H1 (cell line): ENCODE results near the gene C19orf67. TPM values are rescaled to one million over a fixed set of nuclear protein-coding genes. Genes with fewer than 3 reads are reported as not detected.

Source experiments
- CTCF ChIA-PET: fragments of 300-600 bp; sonication (Branson Sonifier 250); formaldehyde crosslinking; loops from one replicate; lab custom pipeline; 2021; ENCODE audit not compliant: partially characterized antibody; lab: Charles Lee
- POLR2A ChIA-PET: fragments of 300-600 bp; sonication (Branson Sonifier 250); formaldehyde crosslinking; loops from one replicate; lab custom pipeline; 2021; ENCODE audit warnings: inconsistent platforms; ENCODE audit not compliant: partially characterized antibody; lab: Charles Lee
- DNase-seq, 2 experiments: peaks; one replicate each; pipeline versions ENCODE4 v3.0.0 to v3.0.0-alpha.2; 2010 to 2022; ENCODE audit warnings: low spot score in 2 of 2, low read depth in 1 of 2, mixed read lengths in 1 of 2
- FAIRE-seq: peaks from 2 replicates; lab custom pipeline; 2011; peaks lifted over from hg19 to GRCh38; lab: Jason Lieb, UNC
- H2AFZ ChIP-seq: 2 replicates; pipeline ENCODE4 v1.8.1; 2012; ENCODE audit warnings: low read length, inconsistent platforms
- H2AK5ac ChIP-seq: 2 replicates; pipeline ENCODE4 v1.6.1; 2013; ENCODE audit warnings: low read depth, low read length
- H2BK120ac ChIP-seq: replicated peaks from 2 replicates; pipeline ENCODE3; 2013; ENCODE audit warnings: low read depth, low read length, inconsistent platforms
- H2BK12ac ChIP-seq: 2 replicates; pipeline ENCODE4 v1.6.1; 2013; ENCODE audit warnings: low read depth, low read length
- H2BK15ac ChIP-seq: 2 replicates; pipeline ENCODE4 v1.6.1; 2013; ENCODE audit warnings: low read length
- H2BK20ac ChIP-seq: 2 replicates; pipeline ENCODE4 v1.6.1; 2013; ENCODE audit warnings: low read length
- H2BK5ac ChIP-seq: 2 replicates; pipeline ENCODE4 v1.6.1; 2013; ENCODE audit warnings: low read depth, low read length
- H3K14ac ChIP-seq: 2 replicates; pipeline ENCODE4 v1.6.1; 2013; ENCODE audit warnings: inconsistent platforms; ENCODE audit not compliant: insufficient read length
- H3K18ac ChIP-seq: 2 replicates; pipeline ENCODE4 v1.6.1; 2013; ENCODE audit warnings: low read length; ENCODE audit errors: extremely low read depth
- H3K23ac ChIP-seq: 2 replicates; pipeline ENCODE4 v1.6.1; 2013; ENCODE audit warnings: inconsistent platforms; ENCODE audit not compliant: insufficient read length
- H3K23me2 ChIP-seq: 2 replicates; pipeline ENCODE4 v1.6.1; 2013; ENCODE audit warnings: low read depth, low read length
- H3K27ac ChIP-seq: 2 replicates; pipeline ENCODE4 v1.6.1; 2011; ENCODE audit warnings: low read depth, low read length, inconsistent platforms
- H3K27me3 ChIP-seq, 4 experiments: replicated peaks in 1 of 4; 1 replicate in 1 of 4; 2 replicates in 3 of 4; pipeline versions ENCODE4 v1.6.1 to v1.8.1; 2011 to 2013; ENCODE audit warnings: low read length in 3 of 4, mild to moderate bottlenecking in 3 of 4, inconsistent platforms in 2 of 4, mixed read lengths in 2 of 4, moderate library complexity in 1 of 4; ENCODE audit not compliant: control insufficient read depth in 3 of 4, insufficient read depth in 3 of 4; ENCODE audit errors: extremely low read depth in 1 of 4
- H3K36me3 ChIP-seq, 4 experiments: 2 replicates each; pipeline versions ENCODE4 v1.6.1 to v1.8.1; 2011 to 2013; ENCODE audit warnings: mild to moderate bottlenecking in 4 of 4, low read length in 3 of 4, moderate library complexity in 2 of 4, control low read depth in 1 of 4, inconsistent platforms in 1 of 4; ENCODE audit not compliant: insufficient read depth in 4 of 4, control insufficient read depth in 2 of 4
- H3K4ac ChIP-seq: replicated peaks from 2 replicates; pipeline ENCODE3; 2013; ENCODE audit warnings: low read length, low read depth, mixed read lengths, inconsistent platforms; ENCODE audit not compliant: insufficient read length
- H3K4me1 ChIP-seq, 4 experiments: replicated peaks in 1 of 4; 1 replicate in 1 of 4; 2 replicates in 3 of 4; pipeline versions ENCODE4 v1.6.1 to v1.8.1; 2011 to 2013; ENCODE audit warnings: low read length in 3 of 4, inconsistent platforms in 2 of 4, mixed read lengths in 1 of 4; ENCODE audit not compliant: insufficient read depth in 4 of 4, control insufficient read depth in 3 of 4
- H3K4me2 ChIP-seq, 2 experiments: 2 replicates each; pipeline versions ENCODE4 v1.6.1 to v1.8.1; 2011 to 2013; ENCODE audit warnings: low read depth in 2 of 2, low read length in 2 of 2, control low read depth in 1 of 2, inconsistent platforms in 1 of 2, mild to moderate bottlenecking in 1 of 2; ENCODE audit not compliant: insufficient read depth in 1 of 2
- H3K4me3 ChIP-seq, 4 experiments: fragments of 200-600, 300-600 bp in 1 of 4; sonication (generic), shearing (Covaris generic), sonication (Bioruptor Twin) in 1 of 4; 2 replicates each; pipeline versions ENCODE4 v1.5.1 to v1.8.1; 2011 to 2016; ENCODE audit warnings: low read length in 4 of 4, low read depth in 3 of 4, control low read depth in 2 of 4, inconsistent platforms in 2 of 4, mild to moderate bottlenecking in 2 of 4, mixed read lengths in 1 of 4, moderate library complexity in 1 of 4; ENCODE audit not compliant: insufficient read depth in 2 of 4; ENCODE audit errors: extremely low read depth in 1 of 4
- H3K56ac ChIP-seq: replicated peaks from 2 replicates; pipeline ENCODE3; 2013; ENCODE audit warnings: low read depth, mild to moderate bottlenecking, mixed read lengths, low read length, inconsistent platforms; ENCODE audit not compliant: insufficient read length
- H3K79me1 ChIP-seq: 2 replicates; pipeline ENCODE4 v1.6.1; 2013; ENCODE audit warnings: low read depth, low read length, control low read depth
- H3K79me2 ChIP-seq, 2 experiments: 2 replicates each; pipeline versions ENCODE4 v1.6.1 to v1.8.1; 2012 to 2013; ENCODE audit warnings: low read length in 2 of 2, mild to moderate bottlenecking in 2 of 2, inconsistent platforms in 1 of 2; ENCODE audit not compliant: insufficient read depth in 2 of 2, control insufficient read depth in 1 of 2
- H3K9ac ChIP-seq, 4 experiments: replicated peaks in 1 of 4; 1 replicate in 1 of 4; 2 replicates in 3 of 4; pipeline versions ENCODE4 v1.6.1 to v1.8.1; 2011 to 2013; ENCODE audit warnings: low read depth in 3 of 4, low read length in 3 of 4, control low read depth in 2 of 4, mild to moderate bottlenecking in 2 of 4, moderate library complexity in 2 of 4, inconsistent platforms in 1 of 4; ENCODE audit errors: extremely low read depth in 1 of 4
- H3K9me3 ChIP-seq, 2 experiments: 2 replicates each; pipeline versions ENCODE4 v1.6.1 to v1.8.1; 2012 to 2013; ENCODE audit warnings: mild to moderate bottlenecking in 2 of 2, moderate library complexity in 2 of 2, control low read depth in 1 of 2, inconsistent platforms in 1 of 2, low read depth in 1 of 2, low read length in 1 of 2, mixed read lengths in 1 of 2; ENCODE audit not compliant: insufficient read depth in 2 of 2
- H4K20me1 ChIP-seq, 2 experiments: replicated peaks in 1 of 2; 2 replicates each; pipeline versions ENCODE3 to v1.8.1; 2011 to 2013; ENCODE audit warnings: inconsistent platforms in 2 of 2, low read length in 2 of 2, mild to moderate bottlenecking in 1 of 2; ENCODE audit not compliant: insufficient read depth in 2 of 2, control insufficient read depth in 1 of 2
- H4K5ac ChIP-seq: 2 replicates; pipeline ENCODE4 v1.6.1; 2013; ENCODE audit warnings: low read length, low read depth, mixed read lengths, inconsistent platforms; ENCODE audit not compliant: insufficient read length
- H4K8ac ChIP-seq: 2 replicates; pipeline ENCODE4 v1.8.0; 2013; ENCODE audit warnings: mild to moderate bottlenecking, moderate library complexity, low read length, inconsistent platforms; ENCODE audit not compliant: insufficient read depth; ENCODE audit errors: extremely low read depth
- H4K91ac ChIP-seq: replicated peaks from 2 replicates; pipeline ENCODE3; 2013; ENCODE audit warnings: low read length, mixed read lengths, inconsistent platforms; ENCODE audit not compliant: insufficient read length
- ASH2L ChIP-seq: fragments of 200-600, 300-600 bp; sonication (generic); IDR thresholded peaks from one replicate; pipeline ENCODE4 v1.7.1; 2017; ENCODE audit warnings: low read length
- BACH1 ChIP-seq: IDR thresholded peaks from 2 replicates; pipeline ENCODE4 v1.6.1; 2012; ENCODE audit warnings: low read length, improper control_type of control experiment
- CBX5 ChIP-seq: fragments of 300-800, 300-1000 bp; sonication (generic); IDR thresholded peaks from 2 replicates; pipeline ENCODE4 v1.7.1; 2016; ENCODE audit warnings: antibody characterized with exemption, low read length, low read depth
- CHD2 ChIP-seq: IDR thresholded peaks from 2 replicates; pipeline ENCODE4 v1.6.1; 2012; ENCODE audit warnings: low read length, improper control_type of control experiment
- CTCF ChIP-seq, 3 experiments: IDR thresholded peaks; 1 replicate in 2 of 3; 2 replicates in 1 of 3; pipeline versions ENCODE4 v1.5.1 to v1.6.1; 2011; ENCODE audit warnings: low read length in 3 of 3, mild to moderate bottlenecking in 3 of 3, inconsistent platforms in 2 of 3, low read depth in 1 of 3, moderate library complexity in 1 of 3; ENCODE audit not compliant: insufficient read depth in 1 of 3; ENCODE audit errors: control extremely low read depth in 1 of 3
- KDM4A ChIP-seq: IDR thresholded peaks from one replicate; pipeline ENCODE4 v1.7.1; 2012; ENCODE audit warnings: low read depth, mild to moderate bottlenecking, moderate library complexity, low read length, inconsistent platforms; ENCODE audit not compliant: severe bottlenecking
- KDM5A ChIP-seq: fragments of 200-600 bp; IDR thresholded peaks from 2 replicates; pipeline ENCODE4 v1.7.1; 2012; ENCODE audit warnings: mild to moderate bottlenecking, low read length, inconsistent platforms, mixed read lengths
- NANOG ChIP-seq: IDR thresholded peaks from 2 replicates; pipeline ENCODE4 v1.6.1; 2011; ENCODE audit warnings: low read length, low read depth, mild to moderate bottlenecking, inconsistent platforms; ENCODE audit not compliant: insufficient read depth, poor library complexity, severe bottlenecking
- RBBP5 ChIP-seq: IDR thresholded peaks from 2 replicates; pipeline ENCODE4 v1.7.1; 2012; ENCODE audit warnings: low read depth, mild to moderate bottlenecking, inconsistent platforms, low read length, moderate library complexity, borderline replicate concordance
- SP2 ChIP-seq: IDR thresholded peaks from 2 replicates; pipeline ENCODE4 v1.6.1; 2012; ENCODE audit warnings: mild to moderate bottlenecking, low read length, inconsistent platforms
- WGBS, 2 experiments: shearing (Covaris generic) in 1 of 2; methylation state at CpG; one replicate each; pipeline versions ENCODE4 v1.1.6 to v1.1.7; 2013 to 2015; ENCODE audit warnings: low lambda C conversion rate in 2 of 2, mixed read lengths in 2 of 2, inconsistent platforms in 1 of 2, low coverage in 1 of 2, missing lambda C conversion rate in 1 of 2; ENCODE audit not compliant: insufficient replicate concordance in 2 of 2, insufficient coverage in 1 of 2, insufficient read length in 1 of 2; ENCODE audit errors: extremely low coverage in 1 of 2, missing lambda C conversion rate in 1 of 2; 5-methylcytosine and 5-hydroxymethylcytosine counted together
- polyA plus RNA-seq, 7 experiments: library from polyadenylated mRNA; depleted of rRNA in 3 of 7; stranded (reverse) in 5 of 7; unstranded in 2 of 7; fragments of >200 nt in 5 of 7; fragments of 200-250 nt in 2 of 7; gene quantifications; 1 replicate in 5 of 7; 2 replicates in 1 of 7; 4 replicates in 1 of 7; pipeline versions ENCODE4 v1.2.1 to v1.2.3, GENCODE V29; 2011 to 2013; ENCODE audit warnings: missing spikeins in 2 of 7, mixed read lengths in 2 of 7
- total RNA-seq: library from RNA; stranded (reverse); fragmentation: NEBNext Ultra II Directional; extraction: Animal tissue kit (Norgen Biotek cat#: 25700); gene quantifications from 2 replicates; pipeline ENCODE4 v1.2.1, GENCODE V29; 2021

Gene C19orf67
- total and polyA plus RNA-seq, 2 of the 8 experiments (the other 6 are each of a cell fraction or from before 2014, with no cell fraction given) = 0.12 TPM; not detected in 1

- H3K56ac ChIP-seq = no peak within 1 kb of the TSS
- H3K9me3 ChIP-seq = no peaks in the 10 kb centered on the region
- H3K36me3 ChIP-seq = peaks cover 0 to 8% (median 2%) of the 10 kb centered on the region in 4 experiments; a peak in 4 of 8 replicates
- no peak within 1 kb of the TSS for H2AFZ ChIP-seq
- DNase-seq (peak; percentile 91 to 95), FAIRE-seq (no peak)
- H3K79me2 ChIP-seq = 0 out of 4 replicates have a peak, but pooled peaks cover 0 to 3% of the 10 kb centered on the region in 2 experiments
- peaks cover 8 to 26% (median 15%) of the 10 kb centered on the region in 4 experiments for H3K4me1 ChIP-seq
- H4K20me1 ChIP-seq = peaks cover 7 to 12% of the 10 kb centered on the region in 2 experiments
- no peaks in the 10 kb centered on the region; a peak in 2 of 7 replicates for H3K27me3 ChIP-seq
- ChIA-PET POLR2A (interaction anchor here (0.9 to 11.0 kb wide), 6 partner anchors 8 to 33 kb away, joined by 3 to 109 read pairs (median 3); partner anchors contain the start of gene ASF1B), CTCF (interaction anchor here (0.5 to 11.3 kb wide), 3 partner anchors 14 to 133 kb away, joined by 3 to 105 read pairs (median 3); no protein-coding TSS in a partner anchor)
- no peak within 1 kb of the TSS for H3K4ac ChIP-seq
- no peak within 1 kb of the TSS for H2BK15ac ChIP-seq
- peak within 1 kb of the TSS; percentile 88 for H4K91ac ChIP-seq
- peaks cover 8% of the 10 kb centered on the region for H3K23me2 ChIP-seq
- peak within 1 kb of the TSS; percentile 77 to 94 for H3K4me2 ChIP-seq
- peak within 1 kb of the TSS; percentile 41 to 85 (median 55) for H3K4me3 ChIP-seq
- H2BK5ac ChIP-seq = peak within 1 kb of the TSS; percentile 66; the same call in 1 of the 2 replicates
- H2BK120ac ChIP-seq = no peak within 1 kb of the TSS
- H4K5ac ChIP-seq = no peak within 1 kb of the TSS
- H3K14ac ChIP-seq = no peak within 1 kb of the TSS
- 2% methylated on average over 34 of the region's 67 CpGs; no CpG with 5 or more reads in 1 of the 2 experiments for WGBS, 2 experiments
- no peak within 1 kb of the TSS for H2BK12ac ChIP-seq
- H2BK20ac ChIP-seq = no peak within 1 kb of the TSS
- H3K9ac ChIP-seq = peak within 1 kb of the TSS; percentile 49 to 80 (median 66)
- no peak within 1 kb of the TSS for H3K18ac ChIP-seq
- no peak within 1 kb of the TSS for H3K23ac ChIP-seq
- no peaks in the 10 kb centered on the region; the same call in 1 of the 2 replicates for H3K79me1 ChIP-seq
- 0 out of 2 replicates have a peak within 1 kb of the TSS, but pooled peaks have one; percentile 29 for H3K27ac ChIP-seq
- no peak within 1 kb of the TSS; the same call in 1 of the 2 replicates for H4K8ac ChIP-seq
- H2AK5ac ChIP-seq = no peak within 1 kb of the TSS
- TF ChIP-seq BACH1 (no peak), CTCF (IDR thresholded peaks at IDR 0.05; ENCODE audit: control extremely low read depth in 1 of 3, insufficient read depth in 1 of 3, low read depth in 1 of 3, low read length in 3 of 3) (no peak), CBX5 (no peak), SP2 (peak; percentile 89), NANOG (peak; percentile 3), KDM5A (no peak), KDM4A (peak; percentile 14), CHD2 (peak; percentile 95), RBBP5 (no peak; the same call in 1 of the 2 replicates), ASH2L (no peak)
These were observed 32.1 kb upstream of the C19orf67 start, which contains the start of gene PRKACA for GRCh38 chr19:14117668-14118164. Gene PRKACA, minus strand, starts transcription at chr19:14117762. Its CDS starts 215 bp downstream, at chr19:14117547.
